Activated CD8-positive, alpha-beta memory T cell treated with anti-CD3 and anti-CD28 coated beads, Interleukin-2, amount 10 ng/mL, durations not matched to agents 7 days and 5 days (primary cell): ENCODE measurements around the gene NBPF26. TPM values are rescaled to one million over a fixed set of nuclear protein-coding genes. Genes with fewer than 3 reads are reported as not detected.
"Not testable (repeated sequence)": the region's sequence is repeated elsewhere in the genome, so short reads cannot be mapped to it uniquely, and the experiment has no call there.

ENCODE experiments used
- ATAC-seq: fragments of 150-1000 bp; cut with Tn5 transposase; one replicate; pipeline ENCODE4 v1.10.0; 2021; ENCODE audit warnings: moderate library complexity
- CTCF ChIA-PET: fragments of 350-600 bp; sonication (Branson Sonifier 250); formaldehyde crosslinking; loops from one replicate; lab custom pipeline; 2021; ENCODE audit warnings: antibody characterized with exemption; lab: Charles Lee
- DNase-seq: peaks from one replicate; pipeline ENCODE4 v3.0.0-alpha.2; 2020
- H3K27ac Mint-ChIP-seq: one replicate; pipeline ENCODE4 v1.8.0; 2021; ENCODE audit warnings: mild to moderate bottlenecking, mixed read lengths
- H3K27me3 Mint-ChIP-seq: one replicate; pipeline ENCODE4 v1.8.0; 2021; ENCODE audit warnings: mixed read lengths
- H3K36me3 Mint-ChIP-seq: one replicate; pipeline ENCODE4 v1.8.0; 2021; ENCODE audit warnings: mild to moderate bottlenecking, mixed read lengths
- H3K4me1 Mint-ChIP-seq: one replicate; pipeline ENCODE4 v1.8.0; 2021; ENCODE audit warnings: mixed read lengths
- H3K4me3 Mint-ChIP-seq: one replicate; pipeline ENCODE4 v1.8.0; 2021; ENCODE audit warnings: mild to moderate bottlenecking, moderate library complexity, mixed read lengths
- H3K9me3 Mint-ChIP-seq: one replicate; pipeline ENCODE4 v1.8.0; 2022; ENCODE audit warnings: low read depth, mixed read lengths
- total RNA-seq, 2 experiments: library from RNA; stranded (reverse); gene quantifications; one replicate each; pipeline ENCODE4 v1.2.3, GENCODE V29; 2021

NBPF26 gene
- 10 to 100 TPM; 33.8 to 41.0 TPM for total RNA-seq

- DNase-seq (peak; percentile 86), ATAC-seq (peak; percentile 95)
- H3K9me3 Mint-ChIP-seq, H3K4me1 Mint-ChIP-seq, H3K27me3 Mint-ChIP-seq, H3K36me3 Mint-ChIP-seq, CTCF ChIA-PET: not testable (repeated sequence)
- Mint-ChIP-seq H3K27ac (peak within 1 kb of the TSS; percentile 68), H3K4me3 (peak within 1 kb of the TSS; percentile 66)
Observed at GRCh38 chr1:120723715-120724402, at the start of gene NBPF26. NBPF26 (plus strand) TSS chr1:120723945.

DNA sequence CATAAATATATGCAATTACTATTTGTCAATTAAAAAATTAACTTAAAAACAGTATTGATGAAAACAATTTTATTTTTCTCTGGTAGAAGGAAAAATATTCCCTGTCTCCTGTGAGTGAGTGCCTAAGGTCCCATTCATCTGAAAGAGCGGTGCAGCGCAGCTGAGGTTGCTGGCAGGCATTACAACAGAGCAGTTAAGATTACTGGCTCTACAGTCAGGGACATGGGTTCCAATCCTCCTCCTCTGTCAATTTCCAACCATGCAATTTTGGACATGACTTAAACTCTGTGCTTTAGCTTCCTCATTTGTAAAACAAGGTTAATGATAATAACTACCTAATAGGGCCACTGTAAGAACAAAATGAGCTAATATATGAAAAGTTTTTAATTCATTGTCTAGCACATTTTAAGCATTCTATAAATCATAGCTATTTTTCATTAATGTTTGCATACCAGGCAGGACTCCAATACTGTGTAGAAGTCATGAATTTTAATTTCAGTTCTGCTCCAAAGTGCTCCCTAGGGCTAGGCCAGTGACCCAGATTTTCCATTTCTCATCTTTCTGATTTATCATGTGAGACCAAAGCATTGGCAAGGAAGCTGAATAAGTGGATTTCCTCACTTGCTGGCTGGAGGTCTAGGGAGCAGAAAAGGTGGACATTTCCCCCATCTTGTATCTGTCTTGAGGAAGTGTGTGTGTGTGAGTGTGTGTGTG, 43.5 kb upstream of the NBPF26 start:
- H3K4me1 Mint-ChIP-seq, DNase-seq, ATAC-seq, CTCF ChIA-PET, H3K36me3 Mint-ChIP-seq, H3K27ac Mint-ChIP-seq, H3K9me3 Mint-ChIP-seq, H3K27me3 Mint-ChIP-seq, H3K4me3 Mint-ChIP-seq: not testable (repeated sequence)

- DNase-seq, CTCF ChIA-PET, H3K27me3 Mint-ChIP-seq, H3K9me3 Mint-ChIP-seq, ATAC-seq, H3K4me3 Mint-ChIP-seq, H3K4me1 Mint-ChIP-seq, H3K27ac Mint-ChIP-seq, H3K36me3 Mint-ChIP-seq: not testable (repeated sequence)
Observed at GRCh38 chr1:120680938-120681337, 42.8 kb upstream of the NBPF26 start.

DNA sequence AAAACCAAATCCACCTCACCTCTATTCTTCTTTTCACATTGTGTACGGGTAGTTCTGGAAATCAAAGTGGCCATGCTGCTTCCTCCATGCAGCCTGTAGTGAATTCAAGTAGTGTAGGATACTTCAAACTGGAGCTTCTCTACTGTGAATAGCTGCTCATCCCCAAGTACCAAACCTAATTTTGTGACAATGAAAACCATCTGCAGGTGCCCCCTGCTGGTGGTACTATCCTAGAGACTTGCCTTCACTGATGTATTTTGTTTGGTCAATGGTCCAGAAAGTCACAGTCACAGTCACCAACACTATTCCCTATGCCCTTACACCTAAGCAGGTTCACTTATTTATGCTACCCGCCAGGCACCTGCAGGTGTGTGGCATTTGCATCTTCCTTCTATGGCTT, 39.3 kb upstream of the NBPF26 start:
- H3K4me3 Mint-ChIP-seq, H3K4me1 Mint-ChIP-seq, DNase-seq, H3K36me3 Mint-ChIP-seq, H3K27ac Mint-ChIP-seq, H3K9me3 Mint-ChIP-seq, H3K27me3 Mint-ChIP-seq, CTCF ChIA-PET: not testable (repeated sequence)
- peak; percentile 74 for ATAC-seq

DNA sequence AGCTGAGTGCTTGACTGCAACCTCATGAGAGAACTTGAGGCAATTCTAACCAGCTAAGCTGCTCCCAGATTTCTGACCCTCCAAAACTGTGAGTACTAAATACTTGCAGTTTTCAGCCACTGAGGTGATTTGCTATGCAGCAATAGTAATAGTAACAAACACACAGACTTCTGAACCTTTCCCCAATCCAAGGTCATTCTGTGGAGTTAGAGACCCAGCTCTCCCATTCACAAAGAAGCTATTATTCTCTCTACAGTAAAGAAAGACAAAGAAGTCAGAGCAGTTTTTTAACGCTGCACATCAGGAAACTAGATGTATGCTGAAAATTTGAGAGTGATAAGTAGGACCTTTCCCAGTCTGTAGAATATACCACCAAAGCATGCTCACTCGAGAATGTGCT, 38.1 kb upstream of the NBPF26 start:
- H3K4me3 Mint-ChIP-seq, ATAC-seq, H3K27ac Mint-ChIP-seq, H3K36me3 Mint-ChIP-seq, CTCF ChIA-PET, DNase-seq, H3K27me3 Mint-ChIP-seq, H3K4me1 Mint-ChIP-seq, H3K9me3 Mint-ChIP-seq: not testable (repeated sequence)

GRCh38 chr1:120687250-120687649, 36.5 kb upstream of the NBPF26 start:
- CTCF ChIA-PET, H3K4me3 Mint-ChIP-seq, DNase-seq, H3K36me3 Mint-ChIP-seq, H3K27ac Mint-ChIP-seq, H3K9me3 Mint-ChIP-seq, H3K27me3 Mint-ChIP-seq, H3K4me1 Mint-ChIP-seq, ATAC-seq: not testable (repeated sequence)

- H3K9me3 Mint-ChIP-seq, CTCF ChIA-PET, H3K4me1 Mint-ChIP-seq, H3K27me3 Mint-ChIP-seq, H3K4me3 Mint-ChIP-seq, ATAC-seq, H3K27ac Mint-ChIP-seq, DNase-seq, H3K36me3 Mint-ChIP-seq: not testable (repeated sequence)
Observed at GRCh38 chr1:120700807-120701562, 22.8 kb upstream of the NBPF26 start.

GRCh38 chr1:120723358-120723714, 409 bp upstream of the NBPF26 start:
- H3K27me3 Mint-ChIP-seq, H3K27ac Mint-ChIP-seq, DNase-seq, CTCF ChIA-PET, ATAC-seq, H3K36me3 Mint-ChIP-seq, H3K4me3 Mint-ChIP-seq, H3K9me3 Mint-ChIP-seq, H3K4me1 Mint-ChIP-seq: not testable (repeated sequence)

GRCh38 chr1:120724507-120724906, 762 bp downstream of the NBPF26 start:
- H3K36me3 Mint-ChIP-seq, H3K27ac Mint-ChIP-seq, ATAC-seq, H3K9me3 Mint-ChIP-seq, H3K4me1 Mint-ChIP-seq, CTCF ChIA-PET, H3K27me3 Mint-ChIP-seq: not testable (repeated sequence)
- H3K4me3 Mint-ChIP-seq: peak overlapping the region; percentile 66
- DNase-seq: peak; percentile 40

- CTCF ChIA-PET, H3K27ac Mint-ChIP-seq, H3K36me3 Mint-ChIP-seq, H3K4me3 Mint-ChIP-seq, ATAC-seq, H3K9me3 Mint-ChIP-seq, H3K4me1 Mint-ChIP-seq, H3K27me3 Mint-ChIP-seq, DNase-seq: not testable (repeated sequence)
Observed at GRCh38 chr1:120728811-120729210, 5.1 kb downstream of the NBPF26 start.

DNA sequence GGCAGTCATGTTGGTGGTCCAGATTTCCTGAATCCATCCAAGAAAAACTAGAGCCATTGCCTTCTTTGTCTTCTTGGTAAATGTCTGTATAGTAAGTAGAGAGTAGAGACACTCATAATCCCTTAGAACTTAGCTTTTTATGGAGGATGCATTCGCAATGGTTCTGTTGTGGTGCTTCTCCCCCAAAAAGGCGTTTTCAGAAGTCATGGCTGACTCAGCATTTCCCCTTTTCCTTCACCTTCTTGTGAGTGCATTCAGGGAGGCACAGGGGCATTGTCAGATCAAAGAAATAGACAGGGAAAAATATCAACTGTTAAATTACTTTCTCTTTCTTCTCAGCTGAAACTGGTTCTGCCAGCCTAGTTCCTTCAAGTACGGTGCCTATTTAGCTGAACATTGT, 45.3 kb downstream of the NBPF26 start:
- H3K4me1 Mint-ChIP-seq, CTCF ChIA-PET, H3K4me3 Mint-ChIP-seq, H3K27me3 Mint-ChIP-seq, DNase-seq, H3K36me3 Mint-ChIP-seq, H3K27ac Mint-ChIP-seq, ATAC-seq, H3K9me3 Mint-ChIP-seq: not testable (repeated sequence)

- H3K36me3 Mint-ChIP-seq, H3K27me3 Mint-ChIP-seq, ATAC-seq, CTCF ChIA-PET, H3K4me3 Mint-ChIP-seq, H3K27ac Mint-ChIP-seq, H3K9me3 Mint-ChIP-seq: not testable (repeated sequence)
- DNase-seq: peak; percentile 45
- H3K4me1 Mint-ChIP-seq: peaks cover 12% of the 10 kb centered on the region
Observed at GRCh38 chr1:120805452-120805851, 81.7 kb downstream of the NBPF26 start.

GRCh38 chr1:120811822-120812221, 88.1 kb downstream of the NBPF26 start:
- DNase-seq: peak; percentile 63
- H3K36me3 Mint-ChIP-seq, CTCF ChIA-PET, H3K4me1 Mint-ChIP-seq, ATAC-seq, H3K4me3 Mint-ChIP-seq, H3K9me3 Mint-ChIP-seq, H3K27me3 Mint-ChIP-seq: not testable (repeated sequence)
- peak overlapping the region; percentile 46 for H3K27ac Mint-ChIP-seq

DNA sequence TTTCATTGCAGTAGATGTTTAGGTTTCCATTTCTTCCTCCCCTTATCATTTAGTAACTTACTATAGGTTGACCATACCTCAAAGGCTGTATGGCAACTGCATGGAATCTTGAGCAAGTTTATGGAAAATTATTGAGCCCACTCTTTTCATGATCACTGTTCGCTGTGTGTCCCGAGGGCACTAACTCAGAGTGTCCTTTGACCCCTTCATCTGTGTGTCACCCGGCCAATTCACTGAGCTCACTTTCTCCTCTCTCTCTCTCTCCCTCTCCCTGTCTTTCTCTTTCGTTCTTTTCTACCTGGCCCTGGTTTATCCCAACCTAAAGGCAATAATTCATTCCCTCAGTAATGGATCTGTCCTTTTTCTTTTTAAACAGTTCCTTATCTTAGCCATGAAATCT, 101.3 kb downstream of the NBPF26 start:
- not testable (repeated sequence) for ATAC-seq, H3K9me3 Mint-ChIP-seq, H3K4me1 Mint-ChIP-seq

More for the DNA sequence above, 101.3 kb downstream of the NBPF26 start:
- H3K27ac Mint-ChIP-seq, H3K27me3 Mint-ChIP-seq, CTCF ChIA-PET, H3K36me3 Mint-ChIP-seq, H3K4me3 Mint-ChIP-seq, DNase-seq: not testable (repeated sequence)
